Measurements from ENCODE around the gene C2CD3. TPM values are rescaled to one million over a fixed set of nuclear protein-coding genes. Genes with fewer than 3 reads are reported as not detected.
"Not testable (repeated sequence)": the region's sequence is repeated elsewhere in the genome, so short reads cannot be mapped to it uniquely, and the experiment has no call there.

C2CD3 gene
- total RNA-seq, 1 experiment from 2014 or later, result 28.4 TPM

- in situ Hi-C loops (cut with HindIII; ENCODE audit: low pct_unique_long_range_greater_than_20kb, low sequenced_read_pairs), result no loop called here
- DNase-seq (ENCODE audit: low read depth), result no peak
Observed at GRCh38 chr11:74171630-74171968, 797 bp upstream of the C2CD3 start.

- no peak for DNase-seq (ENCODE audit: low read depth)
- in situ Hi-C loops (cut with HindIII; ENCODE audit: low pct_unique_long_range_greater_than_20kb, low sequenced_read_pairs), result no loop called here
Observed at GRCh38 chr11:74169738-74170458, 904 bp downstream of the C2CD3 start.

GRCh38 chr11:74168838-74169237 is 2.0 kb downstream of the C2CD3 start:
- in situ Hi-C loops (cut with HindIII; ENCODE audit: low pct_unique_long_range_greater_than_20kb, low sequenced_read_pairs), result no loop called here
- no peak for DNase-seq (ENCODE audit: low read depth)

GRCh38 chr11:74162681-74163467 is 7.9 kb downstream of the C2CD3 start:
- in situ Hi-C loops (cut with HindIII; ENCODE audit: low pct_unique_long_range_greater_than_20kb, low sequenced_read_pairs), result no loop called here

GRCh38 chr11:74159642-74160041 is 11.2 kb downstream of the C2CD3 start:
- in situ Hi-C loops (cut with HindIII; ENCODE audit: low pct_unique_long_range_greater_than_20kb, low sequenced_read_pairs), result no loop called here
- no peak for DNase-seq (ENCODE audit: low read depth)

More at GRCh38 chr11:74162681-74163467, 7.9 kb downstream of the C2CD3 start:
- DNase-seq (ENCODE audit: low read depth), result no peak

GRCh38 chr11:74157169-74157568 is 13.6 kb downstream of the C2CD3 start:
- DNase-seq (ENCODE audit: low read depth), result no peak
- in situ Hi-C loops (cut with HindIII; ENCODE audit: low pct_unique_long_range_greater_than_20kb, low sequenced_read_pairs), result no loop called here

GRCh38 chr11:74154620-74155281 is 16.1 kb downstream of the C2CD3 start:
- in situ Hi-C loops (cut with HindIII; ENCODE audit: low pct_unique_long_range_greater_than_20kb, low sequenced_read_pairs), result no loop called here
- peak; percentile 9 for DNase-seq (ENCODE audit: low read depth)

- in situ Hi-C loops (cut with HindIII; ENCODE audit: low pct_unique_long_range_greater_than_20kb, low sequenced_read_pairs), result no loop called here
- no peak for DNase-seq (ENCODE audit: low read depth)
Observed at GRCh38 chr11:74153224-74153623, 17.6 kb downstream of the C2CD3 start.

GRCh38 chr11:74147199-74147929 is 23.4 kb downstream of the C2CD3 start:
- in situ Hi-C loops (cut with HindIII; ENCODE audit: low pct_unique_long_range_greater_than_20kb, low sequenced_read_pairs), result no loop called here
- DNase-seq (ENCODE audit: low read depth), result peak; percentile 67

GRCh38 chr11:74144592-74144991 is 26.2 kb downstream of the C2CD3 start:
- DNase-seq (ENCODE audit: low read depth), result no peak
- in situ Hi-C loops (cut with HindIII; ENCODE audit: low pct_unique_long_range_greater_than_20kb, low sequenced_read_pairs), result no loop called here

GRCh38 chr11:74142624-74143023 is 28.2 kb downstream of the C2CD3 start:
- in situ Hi-C loops (cut with HindIII; ENCODE audit: low pct_unique_long_range_greater_than_20kb, low sequenced_read_pairs), result no loop called here
- DNase-seq (ENCODE audit: low read depth), result no peak

- in situ Hi-C loops (cut with HindIII; ENCODE audit: low pct_unique_long_range_greater_than_20kb, low sequenced_read_pairs), result no loop called here
- DNase-seq (ENCODE audit: low read depth), result no peak
Observed at GRCh38 chr11:74141908-74142307, 28.9 kb downstream of the C2CD3 start.

- peak; percentile 86 for DNase-seq (ENCODE audit: low read depth)
- in situ Hi-C loops (cut with HindIII; ENCODE audit: low pct_unique_long_range_greater_than_20kb, low sequenced_read_pairs), result no loop called here
Observed at GRCh38 chr11:74141241-74141695, 29.5 kb downstream of the C2CD3 start.

GRCh38 chr11:74139919-74140431 is 30.8 kb downstream of the C2CD3 start:
- in situ Hi-C loops (cut with HindIII; ENCODE audit: low pct_unique_long_range_greater_than_20kb, low sequenced_read_pairs), result not testable (repeated sequence)

GRCh38 chr11:74139151-74139918 is 31.5 kb downstream of the C2CD3 start:
- in situ Hi-C loops (cut with HindIII; ENCODE audit: low pct_unique_long_range_greater_than_20kb, low sequenced_read_pairs), result no loop called here
- peak; percentile 45 for DNase-seq (ENCODE audit: low read depth)

More at GRCh38 chr11:74139919-74140431, 30.8 kb downstream of the C2CD3 start:
- not testable (repeated sequence) for DNase-seq (ENCODE audit: low read depth)

GRCh38 chr11:74138572-74138971 is 32.2 kb downstream of the C2CD3 start:
- in situ Hi-C loops (cut with HindIII; ENCODE audit: low pct_unique_long_range_greater_than_20kb, low sequenced_read_pairs), result no loop called here
- DNase-seq (ENCODE audit: low read depth), result peak; percentile 90

- in situ Hi-C loops (cut with HindIII; ENCODE audit: low pct_unique_long_range_greater_than_20kb, low sequenced_read_pairs), result no loop called here
- no peak for DNase-seq (ENCODE audit: low read depth)
Observed at GRCh38 chr11:74138021-74138420, 32.8 kb downstream of the C2CD3 start.

Data from Caki2 (cell line).